ENCODE measurements around the gene TRANK1. TPM values are rescaled to one million over a fixed set of nuclear protein-coding genes. Genes with fewer than 3 reads are reported as not detected.
A peak's percentile ranks its signal among the peaks of the same experiment; 100 is the strongest.

Gene TRANK1
- total and polyA plus RNA-seq, 2 donors from 2014 or later = 1.2 to 21.4 TPM

- TF ChIP-seq CTCF (IDR thresholded peaks at IDR 0.05; ENCODE audit: borderline replicate concordance, extremely low read depth, insufficient read depth) = peak; percentile 76
- peak in 4 of 5 donors; percentile 50 to 86 (median 70) for DNase-seq
- H3K27ac ChIP-seq (ENCODE audit: low read depth in 2 of 2, low read length in 2 of 2) = no peak overlapping the region
- H3K4me1 ChIP-seq (ENCODE audit: control insufficient read depth in 2 of 3, insufficient read depth in 2 of 3, low read depth in 1 of 3, low read length in 3 of 3) = no peaks in the 10 kb centered on the region
- no peaks in the 10 kb centered on the region for H3K27me3 ChIP-seq (ENCODE audit: control insufficient read depth, insufficient read depth, low read length)
- H3K9me3 ChIP-seq (ENCODE audit: control insufficient read depth in 2 of 3, insufficient read depth in 1 of 3, low read length in 3 of 3) = no peaks in the 10 kb centered on the region
- no peak overlapping the region for H3K4me3 ChIP-seq (ENCODE audit: low read length in 3 of 3)
- no peak overlapping the region for H3K9ac ChIP-seq (ENCODE audit: low read length in 3 of 3)
- intact Hi-C loops (cut with DNase I) = no loop called here
- no peaks in the 10 kb centered on the region for H3K36me3 ChIP-seq (ENCODE audit: control insufficient read depth in 2 of 3, insufficient read depth in 3 of 3, low read length in 3 of 3)
- peak; percentile 63 for FAIRE-seq
These were observed 76.0 kb downstream of the TRANK1 start for GRCh38 chr3:36868614-36869436.

- H3K9ac ChIP-seq (ENCODE audit: low read length in 3 of 3) = no peak overlapping the region
- DNase-seq = peak in 2 of 5 donors; percentile 40 to 56
- H3K4me3 ChIP-seq (ENCODE audit: low read length in 3 of 3) = no peak overlapping the region
- intact Hi-C loops (cut with DNase I) = no loop called here
- no peaks in the 10 kb centered on the region for H3K4me1 ChIP-seq (ENCODE audit: control insufficient read depth in 2 of 3, insufficient read depth in 2 of 3, low read depth in 1 of 3, low read length in 3 of 3)
- no peak for TF ChIP-seq CTCF (IDR thresholded peaks at IDR 0.05; ENCODE audit: borderline replicate concordance, extremely low read depth, insufficient read depth)
- FAIRE-seq = no peak
- no peaks in the 10 kb centered on the region for H3K27me3 ChIP-seq (ENCODE audit: control insufficient read depth, insufficient read depth, low read length)
- H3K9me3 ChIP-seq (ENCODE audit: control insufficient read depth in 2 of 3, insufficient read depth in 1 of 3, low read length in 3 of 3) = no peaks in the 10 kb centered on the region
- H3K27ac ChIP-seq (ENCODE audit: low read depth in 2 of 2, low read length in 2 of 2) = no peak overlapping the region
- no peaks in the 10 kb centered on the region for H3K36me3 ChIP-seq (ENCODE audit: control insufficient read depth in 2 of 3, insufficient read depth in 3 of 3, low read length in 3 of 3)
These were observed 77.0 kb downstream of the TRANK1 start for GRCh38 chr3:36867810-36868209.

- no peak for TF ChIP-seq CTCF (IDR thresholded peaks at IDR 0.05; ENCODE audit: borderline replicate concordance, extremely low read depth, insufficient read depth)
- Histone ChIP-seq H3K9ac (ENCODE audit: low read length in 3 of 3) (no peak overlapping the region), H3K4me3 (ENCODE audit: low read length in 3 of 3) (no peak overlapping the region), H3K36me3 (ENCODE audit: control insufficient read depth in 2 of 3, insufficient read depth in 3 of 3, low read length in 3 of 3) (no peaks in the 10 kb centered on the region), H3K9me3 (ENCODE audit: control insufficient read depth in 2 of 3, insufficient read depth in 1 of 3, low read length in 3 of 3) (no peaks in the 10 kb centered on the region), H3K27ac (ENCODE audit: low read depth in 2 of 2, low read length in 2 of 2) (no peak overlapping the region), H3K27me3 (ENCODE audit: control insufficient read depth, insufficient read depth, low read length) (no peaks in the 10 kb centered on the region), H3K4me1 (ENCODE audit: control insufficient read depth in 2 of 3, insufficient read depth in 2 of 3, low read depth in 1 of 3, low read length in 3 of 3) (no peaks in the 10 kb centered on the region)
- no peak for FAIRE-seq
- DNase-seq = no peak
- intact Hi-C loops (cut with DNase I) = no loop called here
These were observed 78.5 kb downstream of the TRANK1 start for GRCh38 chr3:36866368-36866767.
